CD14-positive monocyte (primary cell): Measurements from ENCODE around the gene ZFPM1. TPM values are rescaled to one million over a fixed set of nuclear protein-coding genes. Genes with fewer than 3 reads are reported as not detected.

Experiments used
- DNase-seq, 3 donors: peaks; one replicate each; pipeline ENCODE4 v3.0.0-alpha.2; 2011 to 2022
- H2AFZ ChIP-seq: 2 replicates; pipeline ENCODE4 v1.6.0; 2012; ENCODE audit warnings: mild to moderate bottlenecking, low read depth, low read length, inconsistent platforms; ENCODE audit not compliant: insufficient read depth, poor library complexity, severe bottlenecking
- H3K27ac ChIP-seq, 2 donors: 1 replicate in 1 of 2; 2 replicates in 1 of 2; pipeline ENCODE4 v1.5.1; 2012 to 2013; ENCODE audit warnings: low read length in 2 of 2, control low read depth in 1 of 2, inconsistent platforms in 1 of 2, low read depth in 1 of 2, mild to moderate bottlenecking in 1 of 2
- H3K27me3 ChIP-seq, 2 donors: one replicate each; pipeline versions ENCODE4 v1.6.0 to v1.6.1; 2011 to 2013; ENCODE audit warnings: low read length in 2 of 2; ENCODE audit not compliant: control insufficient read depth in 2 of 2, insufficient read depth in 2 of 2
- H3K36me3 ChIP-seq, 2 donors: replicated peaks in 1 of 2; 1 replicate in 1 of 2; 2 replicates in 1 of 2; pipeline versions ENCODE4 v1.5.1 to v1.6.1; 2012 to 2013; ENCODE audit warnings: low read length in 2 of 2, control low read depth in 1 of 2, inconsistent platforms in 1 of 2, mild to moderate bottlenecking in 1 of 2; ENCODE audit not compliant: insufficient read depth in 2 of 2, control insufficient read depth in 1 of 2
- H3K4me1 ChIP-seq, 2 donors: 1 replicate in 1 of 2; 2 replicates in 1 of 2; pipeline versions ENCODE4 v1.5.1 to v1.6.1; 2012 to 2013; ENCODE audit warnings: low read length in 2 of 2, control low read depth in 1 of 2, inconsistent platforms in 1 of 2, mild to moderate bottlenecking in 1 of 2, moderate library complexity in 1 of 2; ENCODE audit not compliant: insufficient read depth in 2 of 2, control insufficient read depth in 1 of 2
- H3K4me2 ChIP-seq: replicated peaks from 2 replicates; pipeline ENCODE3; 2012; ENCODE audit warnings: low read length, moderate library complexity, mild to moderate bottlenecking; ENCODE audit not compliant: poor library complexity, severe bottlenecking; ENCODE audit errors: extremely low read depth
- H3K4me3 ChIP-seq, 3 experiments: fragments of 200-600 bp in 1 of 3; sonication (generic) in 1 of 3; replicated peaks in 1 of 3; 1 replicate in 2 of 3; 2 replicates in 1 of 3; pipeline ENCODE4 v1.5.1; 2011 to 2013; ENCODE audit warnings: low read length in 3 of 3, mild to moderate bottlenecking in 3 of 3, control low read depth in 2 of 3, low read depth in 2 of 3, inconsistent platforms in 1 of 3, moderate library complexity in 1 of 3
- H3K79me2 ChIP-seq: 2 replicates; pipeline ENCODE4 v1.6.0; 2012; ENCODE audit warnings: mild to moderate bottlenecking, control low read depth, inconsistent platforms, low read length, moderate library complexity; ENCODE audit not compliant: insufficient read depth
- H3K9ac ChIP-seq: 2 replicates; pipeline ENCODE4 v1.6.0; 2017; ENCODE audit warnings: low read length, mild to moderate bottlenecking; ENCODE audit not compliant: insufficient read depth, poor library complexity, severe bottlenecking
- H3K9me3 ChIP-seq, 2 donors: replicated peaks in 1 of 2; 1 replicate in 1 of 2; 2 replicates in 1 of 2; pipeline versions ENCODE4 v1.5.1 to v1.6.1; 2012 to 2013; ENCODE audit warnings: low read length in 2 of 2, control low read depth in 1 of 2; ENCODE audit not compliant: control insufficient read depth in 1 of 2, insufficient read depth in 1 of 2
- H4K20me1 ChIP-seq: 2 replicates; pipeline ENCODE4 v1.6.0; 2012; ENCODE audit warnings: mild to moderate bottlenecking, low read length, control low read depth, moderate library complexity; ENCODE audit not compliant: insufficient read depth
- H3K27ac Mint-ChIP-seq, 7 donors: one replicate each; pipeline ENCODE4 v1.8.0; 2020; ENCODE audit warnings: mild to moderate bottlenecking in 7 of 7, mixed read lengths in 7 of 7, moderate library complexity in 6 of 7, inconsistent platforms in 2 of 7
- H3K27me3 Mint-ChIP-seq, 3 donors: one replicate each; pipeline ENCODE4 v1.8.0; 2021 to 2022; ENCODE audit warnings: low read depth in 3 of 3, mild to moderate bottlenecking in 3 of 3, mixed read lengths in 3 of 3, moderate library complexity in 3 of 3, inconsistent platforms in 1 of 3
- H3K36me3 Mint-ChIP-seq, 2 donors: one replicate each; pipeline ENCODE4 v1.8.0; 2020; ENCODE audit warnings: mixed read lengths in 2 of 2, inconsistent platforms in 1 of 2, mild to moderate bottlenecking in 1 of 2
- H3K4me1 Mint-ChIP-seq: one replicate; pipeline ENCODE4 v1.8.0; 2020; ENCODE audit warnings: mild to moderate bottlenecking, mixed read lengths
- H3K4me3 Mint-ChIP-seq, 2 donors: one replicate each; pipeline ENCODE4 v1.8.0; 2020; ENCODE audit warnings: mild to moderate bottlenecking in 2 of 2, mixed read lengths in 2 of 2, moderate library complexity in 1 of 2
- H3K9me3 Mint-ChIP-seq, 7 donors: one replicate each; pipeline ENCODE4 v1.8.0; 2020 to 2022; ENCODE audit warnings: mixed read lengths in 7 of 7, mild to moderate bottlenecking in 6 of 7, moderate library complexity in 6 of 7, inconsistent platforms in 2 of 7
- CTCF ChIP-seq: fragments of 200-600 bp; IDR thresholded peaks from one replicate; pipeline ENCODE4 v1.8.0; 2022; ENCODE audit warnings: antibody characterized with exemption, mild to moderate bottlenecking
- WGBS: methylation state at CpG from one replicate; pipeline ENCODE4 v1.1.5; 2013; ENCODE audit warnings: missing lambda C conversion rate; ENCODE audit not compliant: insufficient coverage; 5-methylcytosine and 5-hydroxymethylcytosine counted together
- intact Hi-C, 2 donors: fragments of 100-400 bp; cut with micrococcal nuclease; formaldehyde crosslinking; loops; one replicate each; pipeline versions ENCODE4 v1.15.0 to v1.15.1; 2023
- polyA plus RNA-seq, 3 donors: library from polyadenylated mRNA; depleted of rRNA in 1 of 3; unstranded in 2 of 3; stranded (reverse) in 1 of 3; fragments of 300-500 nt in 2 of 3; fragments of >200 nt in 1 of 3; fragmentation: Illumina TruSeq in 2 of 3; gene quantifications; 1 replicate in 2 of 3; 2 replicates in 1 of 3; pipeline ENCODE4 v1.2.3, GENCODE V29; 2012 to 2021

ZFPM1 gene
- polyA plus RNA-seq, 3 donors = 0.04 to 0.19 (median 0.12) TPM

DNA sequence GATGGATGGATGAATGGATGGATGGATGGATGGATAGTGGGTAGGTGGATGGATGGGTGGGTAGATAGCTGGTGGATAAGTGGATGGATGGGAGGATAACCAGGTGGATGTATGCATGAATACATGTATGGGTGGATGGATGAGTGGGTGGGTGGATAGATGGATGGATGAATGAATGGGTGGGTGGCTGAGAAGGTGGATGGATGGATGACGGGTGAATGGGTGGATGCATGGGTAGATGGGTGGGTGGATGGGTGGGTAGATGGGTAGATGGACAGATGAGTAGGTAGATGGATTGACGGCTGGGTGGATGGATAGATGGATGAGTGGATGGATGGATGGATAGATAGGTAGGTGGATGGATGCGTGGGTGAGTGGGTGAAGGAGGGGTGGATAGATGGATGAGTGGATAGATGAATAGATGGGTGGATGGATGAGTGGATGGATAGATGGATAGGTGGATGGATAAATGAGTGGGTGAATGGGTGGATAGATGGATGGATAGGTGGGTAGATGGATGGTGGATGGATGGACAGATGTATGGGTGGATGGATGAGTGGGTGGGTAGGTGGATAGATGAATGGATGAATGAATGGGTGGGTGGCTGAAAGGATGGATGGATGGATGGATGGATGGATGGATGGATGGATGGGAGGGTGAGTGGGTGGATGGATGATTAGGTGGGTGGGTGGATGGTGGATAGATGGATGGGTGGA is 67.0 kb downstream of the ZFPM1 start:
- Histone ChIP-seq H3K36me3 (no peaks in the 10 kb centered on the region), H3K9ac (no peak overlapping the region), H3K4me1 (no peaks in the 10 kb centered on the region), H3K79me2 (no peaks in the 10 kb centered on the region), H3K9me3 (no peaks in the 10 kb centered on the region), H3K4me2 (no peak overlapping the region), H3K27ac (no peak overlapping the region), H4K20me1 (no peaks in the 10 kb centered on the region), H2AFZ (no peak overlapping the region), H3K4me3 (no peak overlapping the region), H3K27me3 (peaks cover 0 to 26% of the 10 kb centered on the region in 2 donors)
- Mint-ChIP-seq H3K4me3 (no peak overlapping the region), H3K36me3 (no peaks in the 10 kb centered on the region), H3K27me3 (peaks cover 17 to 37% (median 25%) of the 10 kb centered on the region in 3 donors), H3K27ac (no peak overlapping the region), H3K4me1 (no peaks in the 10 kb centered on the region), H3K9me3 (peaks cover 0 to 16% (median 2%) of the 10 kb centered on the region in 7 donors)
- no peak for TF ChIP-seq CTCF
- 100% methylated on average over 3 of the region's 3 CpGs for WGBS
- intact Hi-C loops = no loop called here
- no peak for DNase-seq

DNA sequence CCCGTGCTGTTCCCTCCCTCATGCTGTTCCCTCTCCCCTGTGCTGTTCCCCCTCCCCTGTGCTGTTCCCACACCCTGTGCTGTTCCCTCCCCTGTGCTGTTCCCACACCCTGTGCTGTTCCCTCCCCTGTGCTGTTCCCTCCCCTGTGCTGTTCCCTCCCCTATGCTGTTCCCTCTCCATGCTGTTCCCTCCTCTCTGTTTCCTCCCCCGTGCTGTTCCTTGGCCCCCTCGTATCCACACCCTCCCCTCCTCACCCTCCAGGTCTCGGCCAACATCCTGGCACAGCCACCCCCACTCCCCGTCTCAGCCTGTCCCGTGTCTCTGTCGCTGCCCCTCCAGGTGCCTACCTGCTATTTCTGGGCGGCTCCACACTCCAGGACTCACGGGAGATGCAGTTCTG is 68.6 kb downstream of the ZFPM1 start:
- H4K20me1 ChIP-seq = no peaks in the 10 kb centered on the region
- H3K4me2 ChIP-seq = no peak overlapping the region
- no peaks in the 10 kb centered on the region for H3K79me2 ChIP-seq
- Mint-ChIP-seq H3K27me3 (peaks cover 18 to 51% (median 28%) of the 10 kb centered on the region in 3 donors), H3K36me3 (no peaks in the 10 kb centered on the region), H3K27ac (no peak overlapping the region), H3K9me3 (peaks cover 0 to 16% (median 2%) of the 10 kb centered on the region in 7 donors), H3K4me1 (no peaks in the 10 kb centered on the region), H3K4me3 (peak overlapping the region in 1 of 2 donors; percentile 46)
- no peak for DNase-seq
- H3K9ac ChIP-seq = no peak overlapping the region
- no peaks in the 10 kb centered on the region for H3K36me3 ChIP-seq
- intact Hi-C loops = no loop called here
- no peak overlapping the region for H2AFZ ChIP-seq
- H3K27me3 ChIP-seq = peaks cover 0 to 31% of the 10 kb centered on the region in 2 donors
- no peaks in the 10 kb centered on the region for H3K9me3 ChIP-seq
- no peaks in the 10 kb centered on the region for H3K4me1 ChIP-seq
- no peak for TF ChIP-seq CTCF
- 93% methylated on average over 6 of the region's 9 CpGs for WGBS
- H3K4me3 ChIP-seq = no peak overlapping the region
- no peak overlapping the region for H3K27ac ChIP-seq
